Activated T-helper 9 cell treated with anti-CD3 and anti-CD28 coated beads, Interleukin-2, amount 50 U/mL, for 16 hours (primary cell): Measurements from ENCODE around the gene RBM23.
"Not testable (repeated sequence)": the region's sequence is repeated elsewhere in the genome, so short reads cannot be mapped to it uniquely, and the experiment has no call there.

ENCODE experiments used
- DNase-seq: peaks from one replicate; pipeline ENCODE4 v3.0.0-alpha.2; 2020; ENCODE audit warnings: low read depth

RBM23 gene

DNA sequence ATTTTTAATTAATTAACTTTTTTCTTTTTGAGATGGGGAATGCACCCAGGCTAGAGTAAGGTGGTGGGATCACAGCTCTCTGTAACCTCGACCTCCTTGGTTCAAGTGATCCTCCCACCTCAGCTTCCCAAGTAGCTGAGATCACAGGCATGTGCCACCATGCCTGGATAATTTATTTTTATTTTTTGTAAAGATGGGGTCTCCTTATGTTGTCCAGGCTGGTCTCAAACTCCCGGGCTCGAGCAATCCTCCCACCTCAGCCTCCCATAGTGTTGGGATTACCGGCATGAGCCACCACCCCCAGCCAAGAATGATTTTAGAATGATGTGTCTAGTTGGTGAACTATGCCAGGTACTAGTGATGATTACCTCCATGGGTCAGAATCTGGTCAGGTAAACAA lies 54.0 kb downstream of the RBM23 start:
- DNase-seq = no peak

DNA sequence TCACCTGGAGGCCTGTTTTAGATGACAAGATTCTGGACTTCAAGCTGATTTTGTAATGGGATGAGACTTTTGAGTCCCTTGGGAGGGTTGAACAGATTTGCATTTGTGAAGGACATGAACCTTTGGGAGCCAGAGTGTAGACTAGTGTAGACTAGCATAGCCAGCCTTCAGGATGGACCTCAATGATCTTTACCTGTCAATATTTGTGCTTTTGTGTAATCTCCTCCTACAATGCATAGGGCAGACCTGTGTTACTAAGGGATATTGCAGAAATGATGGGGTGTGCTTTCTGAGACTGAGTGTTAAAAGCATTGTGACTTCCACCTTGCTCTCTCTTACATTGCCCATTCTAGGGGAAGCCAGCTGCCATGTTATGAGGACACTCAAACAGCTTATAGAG lies 57.3 kb downstream of the RBM23 start:
- DNase-seq = no peak

DNA sequence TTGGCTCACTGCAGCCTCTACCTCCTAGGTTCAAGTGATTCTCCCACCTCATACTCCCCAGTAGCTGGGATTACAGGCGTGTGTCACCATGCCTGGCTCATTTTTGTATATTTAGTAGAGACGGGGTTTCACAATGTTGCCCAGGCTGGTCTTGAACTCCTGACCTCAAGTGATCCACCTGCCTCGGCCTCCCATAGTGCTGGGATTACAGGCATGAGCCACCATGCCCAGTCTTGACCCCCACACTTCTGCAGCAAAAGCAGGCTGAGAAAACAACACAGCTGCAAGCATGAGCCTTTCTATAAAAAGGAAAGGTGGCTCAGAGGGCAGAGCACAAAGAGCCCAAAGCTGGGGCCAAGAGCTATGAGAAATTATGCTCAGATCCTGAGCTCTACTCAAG lies 58.6 kb downstream of the RBM23 start:
- not testable (repeated sequence) for DNase-seq

DNA sequence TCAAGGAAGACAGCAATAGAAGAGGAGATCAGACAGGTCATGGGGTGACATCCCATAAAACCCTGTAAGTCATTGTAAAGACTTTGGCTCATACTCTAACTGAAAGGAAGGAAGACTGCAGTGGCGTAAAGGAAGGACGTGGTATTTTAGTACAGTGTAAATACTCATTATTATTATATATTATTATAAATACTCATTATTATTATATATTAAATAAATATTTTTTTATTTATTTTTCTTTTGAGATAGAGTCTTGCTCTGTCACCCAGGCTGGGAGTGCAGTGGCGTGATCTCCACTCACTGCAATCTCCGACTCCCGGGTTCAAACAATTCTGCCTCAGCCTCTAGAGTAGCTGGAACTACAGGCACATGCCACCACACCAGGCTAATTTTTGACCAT lies 62.5 kb downstream of the RBM23 start:
- DNase-seq = no peak

DNA sequence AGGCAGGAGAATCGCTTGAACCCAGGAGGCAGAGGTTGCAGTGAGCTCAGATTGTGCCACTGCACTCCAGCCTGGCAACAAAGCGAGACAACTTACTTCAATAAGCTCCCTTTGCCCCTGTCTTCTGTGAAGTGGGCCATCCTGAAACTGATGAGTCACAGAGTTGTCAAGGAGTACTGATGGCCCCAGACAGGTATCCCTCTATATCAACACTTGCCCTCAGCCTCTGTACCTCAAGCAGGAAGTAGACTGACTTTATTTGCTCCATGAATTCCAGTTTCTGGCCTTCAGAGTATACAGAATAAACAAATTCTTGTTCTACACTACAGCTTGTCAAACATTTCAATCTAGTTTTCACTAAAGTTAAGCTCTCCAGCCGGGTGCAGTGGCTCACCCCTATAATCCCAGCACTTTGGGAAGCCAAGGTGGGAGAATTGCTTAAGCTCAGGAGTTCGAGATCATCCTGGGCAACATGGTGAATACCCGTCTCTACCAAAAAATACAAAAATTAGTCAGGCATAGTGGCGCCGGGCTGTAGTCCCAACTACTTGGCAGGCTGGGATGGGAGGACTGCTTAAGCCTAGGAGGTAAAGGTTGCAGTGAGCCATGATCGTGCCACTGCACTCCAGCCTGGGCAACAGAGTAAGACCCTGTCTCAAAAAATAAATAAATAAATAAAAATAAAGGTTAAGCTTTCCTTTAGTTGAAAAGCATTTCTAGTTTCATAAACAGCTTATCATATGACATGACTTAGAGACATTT lies 63.8 kb downstream of the RBM23 start:
- DNase-seq = no peak

DNA sequence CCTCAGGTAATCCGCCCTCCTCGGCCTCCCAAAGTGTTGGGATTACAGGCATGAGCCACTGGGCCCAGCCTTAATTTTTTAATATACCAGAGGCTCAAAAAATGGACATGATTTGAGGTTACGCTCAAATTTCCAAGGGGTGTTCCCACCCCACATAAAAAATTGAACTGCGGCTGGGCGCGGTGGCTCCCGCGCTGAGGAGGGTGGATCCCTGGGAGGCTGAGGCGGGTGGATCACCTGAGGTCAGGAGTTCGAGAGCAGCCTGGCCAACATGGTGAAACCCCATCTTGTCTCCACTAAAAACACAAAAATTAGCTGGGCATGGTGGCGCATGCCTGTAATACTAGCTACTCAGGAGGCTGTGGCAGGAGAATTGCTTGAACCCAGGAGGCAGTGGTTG lies 64.7 kb downstream of the RBM23 start:
- DNase-seq = not testable (repeated sequence)

DNA sequence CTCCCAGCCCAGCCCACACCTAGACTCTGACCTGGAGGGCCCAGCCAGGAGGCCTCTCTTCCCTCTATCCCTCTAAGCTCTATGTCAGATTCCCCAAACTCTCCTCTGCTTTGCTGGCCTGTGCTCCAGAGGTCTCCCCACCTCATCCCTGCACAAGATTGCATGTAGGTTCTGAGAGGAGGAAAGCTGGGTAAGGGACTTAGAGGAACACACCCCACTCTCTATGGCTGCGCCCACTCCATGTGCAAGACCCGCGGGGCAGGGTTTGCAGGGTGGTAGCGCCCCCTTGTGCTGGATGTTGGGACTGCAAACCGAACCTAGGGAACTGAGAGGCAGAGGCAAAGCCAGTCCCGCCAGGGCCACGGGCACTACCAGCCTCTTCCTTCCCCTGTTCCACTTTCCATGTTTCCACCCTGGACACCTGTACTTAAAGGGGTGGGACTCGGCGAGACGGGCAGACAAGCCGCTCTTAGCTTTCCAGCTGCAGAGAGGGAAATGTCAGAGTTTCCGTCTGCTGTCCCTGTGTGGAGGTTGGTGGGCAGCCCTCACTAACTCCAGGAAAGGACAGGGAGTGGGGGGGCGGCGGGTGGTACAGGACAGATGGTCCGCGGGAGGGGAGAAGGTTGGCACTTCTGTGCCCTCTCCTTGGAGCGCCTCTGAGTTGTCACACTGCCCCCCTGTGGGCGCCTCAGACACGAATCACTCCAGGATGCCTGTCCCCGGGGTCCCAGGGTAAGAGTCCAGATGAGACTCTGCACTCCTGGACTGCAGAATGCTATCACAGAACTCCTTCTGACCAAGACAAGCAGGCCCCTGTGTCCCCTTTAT lies 65.8 kb downstream of the RBM23 start:
- DNase-seq = peak; percentile 85

DNA sequence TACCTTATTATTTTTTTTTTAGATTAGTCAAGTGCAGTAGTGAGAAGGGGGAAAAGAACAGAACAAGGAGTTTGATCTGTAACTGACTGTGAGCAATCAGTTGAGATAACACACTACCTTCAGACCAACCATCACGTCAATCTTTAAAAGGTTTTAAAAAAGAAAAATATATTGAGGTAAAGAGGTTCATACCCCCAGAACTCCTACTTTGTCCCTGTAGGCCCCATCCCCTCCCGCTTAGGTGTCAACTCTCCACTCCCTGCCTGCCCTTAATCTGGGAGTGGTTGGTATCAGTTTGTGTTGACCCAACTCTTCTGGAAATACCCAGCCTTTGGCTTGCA lies 66.4 kb downstream of the RBM23 start:
- DNase-seq = no peak

DNA sequence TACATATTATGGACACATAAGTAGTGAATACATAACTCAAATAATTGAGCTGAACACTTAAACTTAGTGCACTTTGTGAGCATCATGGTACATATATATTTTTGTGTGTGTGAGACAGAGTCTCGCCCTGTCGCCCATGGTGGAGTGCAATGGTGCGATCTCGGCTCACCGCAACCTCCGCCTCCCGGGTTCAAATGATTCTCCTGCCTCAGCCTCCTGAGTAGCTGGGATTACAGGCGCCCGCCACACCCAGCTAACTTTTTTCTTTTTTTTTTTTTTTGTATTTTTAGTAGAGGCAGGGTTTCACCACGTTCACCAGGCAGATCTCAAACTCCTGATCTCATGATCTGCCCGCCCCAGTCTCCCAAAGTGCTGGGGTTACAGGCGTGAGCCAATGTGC lies 66.8 kb downstream of the RBM23 start:
- not testable (repeated sequence) for DNase-seq

DNA sequence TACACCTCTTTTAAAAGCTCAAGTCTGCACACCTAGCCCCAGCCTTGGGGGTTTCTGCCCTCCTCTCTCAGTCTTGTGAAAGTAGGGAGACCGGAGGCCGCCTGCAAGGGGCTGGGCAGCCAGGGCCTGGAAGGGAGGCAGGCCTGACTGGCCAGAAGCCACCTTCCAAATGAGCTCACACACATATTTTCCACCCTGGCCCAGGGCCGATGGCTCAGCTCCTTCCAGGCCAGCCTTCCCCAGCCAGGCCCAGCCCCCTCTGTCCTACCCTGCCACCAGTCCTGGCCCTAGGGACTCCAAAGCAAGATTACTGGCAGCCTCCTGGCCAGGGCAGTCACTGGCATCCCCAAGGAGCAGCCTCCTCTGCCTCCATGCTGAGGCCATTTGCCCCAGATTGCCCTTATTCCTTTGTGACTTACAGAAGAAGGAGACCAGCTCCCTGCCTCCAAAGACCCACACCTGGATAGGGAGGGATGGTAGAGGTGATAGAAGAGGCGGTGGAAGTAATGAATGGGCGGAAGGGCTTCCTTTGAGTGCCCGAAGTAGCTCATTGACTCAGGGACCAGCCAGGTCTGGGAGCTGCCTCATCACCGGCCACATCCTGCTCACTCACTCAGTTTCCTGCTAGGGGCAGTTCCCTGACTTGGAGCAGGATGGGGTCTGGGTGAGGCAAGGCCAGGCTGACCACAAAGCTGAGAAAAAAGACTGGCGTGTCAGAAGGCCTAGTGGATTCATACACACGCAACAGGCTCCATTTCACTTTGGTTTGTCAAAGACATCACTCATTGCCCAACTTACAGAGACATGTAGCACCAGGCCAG lies 67.8 kb downstream of the RBM23 start:
- no peak for DNase-seq

DNA sequence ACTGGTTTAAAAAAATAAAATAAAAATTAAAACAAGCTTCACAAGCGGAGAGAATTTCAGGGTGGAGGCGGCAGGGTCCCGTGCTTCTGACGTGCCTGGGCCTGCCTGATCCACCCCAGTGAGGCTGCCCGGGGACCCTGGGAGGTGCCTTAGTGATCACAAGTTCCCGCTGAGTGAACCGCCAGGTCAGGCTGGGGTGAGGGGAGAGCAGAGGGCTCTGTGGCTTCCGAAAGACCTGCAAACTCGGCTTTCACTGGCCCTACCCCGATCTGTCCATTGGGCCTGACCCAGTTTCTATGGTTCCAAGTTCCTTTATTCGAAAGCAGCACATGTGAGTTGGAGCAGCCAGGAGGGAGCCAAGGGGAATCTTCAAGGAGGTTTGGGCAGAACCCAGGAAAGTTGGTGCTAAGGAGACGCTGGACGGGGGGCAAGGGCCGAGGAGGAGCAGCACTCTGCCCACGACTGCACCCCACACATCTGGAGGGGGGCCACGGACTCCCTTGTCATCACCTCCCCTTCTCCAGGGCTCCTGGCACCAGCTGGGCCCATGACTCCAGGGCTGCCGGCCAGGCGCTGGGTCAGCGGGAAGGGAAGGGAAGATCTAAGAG lies 69.6 kb downstream of the RBM23 start:
- DNase-seq = no peak

DNA sequence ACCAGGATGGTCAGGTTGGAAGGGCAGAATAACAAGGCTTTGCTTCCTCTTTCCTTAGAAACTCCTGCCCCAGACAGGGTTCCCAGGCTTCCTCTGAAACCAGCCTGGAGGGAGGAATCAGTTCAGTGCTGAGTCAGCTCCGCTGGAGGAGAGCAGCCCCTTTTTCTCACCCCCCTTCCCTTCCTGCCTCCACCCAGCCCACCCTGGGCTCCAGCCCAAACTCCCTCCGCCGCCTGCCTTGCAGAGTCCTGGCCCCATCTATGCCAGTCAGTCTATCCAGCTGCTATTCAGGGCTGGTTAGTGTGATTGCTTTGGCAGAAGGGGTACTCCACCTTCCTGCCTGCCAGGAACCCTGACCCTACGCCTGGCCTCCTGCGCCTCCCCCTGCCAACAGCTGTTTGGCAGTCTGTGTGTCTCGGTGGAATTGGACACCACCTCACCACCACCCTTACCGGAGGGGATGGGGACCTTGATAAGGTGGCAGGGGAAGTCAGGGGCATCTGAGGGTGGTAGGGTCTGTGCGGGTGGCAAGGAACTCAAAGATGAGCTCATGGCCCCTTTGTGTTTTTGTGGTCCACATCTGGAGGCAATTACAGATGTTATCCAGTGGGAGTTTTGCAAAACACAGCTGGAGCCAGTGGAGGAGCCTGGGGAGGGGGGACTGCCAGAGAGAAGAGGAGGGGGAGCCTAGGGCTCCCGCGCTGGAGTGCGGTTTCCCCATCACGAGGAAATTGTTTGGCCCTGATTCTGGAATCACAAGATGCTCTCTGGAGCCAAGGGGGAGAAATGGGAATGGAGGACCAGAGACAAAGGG lies 70.4 kb downstream of the RBM23 start:
- no peak for DNase-seq

DNA sequence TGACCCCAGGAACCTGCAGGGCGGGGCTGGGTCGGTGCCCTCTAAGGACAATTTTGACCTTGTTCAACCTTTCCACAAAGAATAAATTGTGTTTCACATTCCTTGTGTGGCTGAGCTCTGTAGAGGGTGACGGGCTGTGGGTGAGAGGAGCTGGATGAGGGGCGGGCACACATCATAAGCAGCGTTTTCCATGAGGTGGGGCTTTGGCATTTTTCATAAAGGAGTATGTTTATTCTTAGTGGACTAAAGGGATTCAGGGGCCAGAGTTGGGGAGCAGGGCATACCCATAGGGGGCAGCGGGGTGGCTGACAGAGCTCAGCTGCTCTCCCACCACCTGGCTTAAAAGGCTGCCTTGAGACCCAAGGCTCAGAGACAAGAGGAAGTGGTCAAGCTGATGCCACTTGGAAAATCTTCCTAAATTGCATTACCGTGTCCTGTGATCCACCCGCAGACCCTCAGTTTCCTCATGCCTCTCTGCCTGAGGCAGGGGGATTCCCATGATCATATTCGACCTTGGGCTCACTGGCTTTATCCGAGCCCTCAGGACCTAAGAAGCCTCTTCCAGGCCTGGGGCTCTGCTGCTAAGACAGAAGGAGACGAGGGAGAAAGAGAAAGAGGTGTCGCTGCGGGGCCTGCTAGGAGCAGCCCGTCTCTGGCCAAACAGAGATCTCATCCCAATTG lies 71.1 kb downstream of the RBM23 start:
- DNase-seq = no peak

DNA sequence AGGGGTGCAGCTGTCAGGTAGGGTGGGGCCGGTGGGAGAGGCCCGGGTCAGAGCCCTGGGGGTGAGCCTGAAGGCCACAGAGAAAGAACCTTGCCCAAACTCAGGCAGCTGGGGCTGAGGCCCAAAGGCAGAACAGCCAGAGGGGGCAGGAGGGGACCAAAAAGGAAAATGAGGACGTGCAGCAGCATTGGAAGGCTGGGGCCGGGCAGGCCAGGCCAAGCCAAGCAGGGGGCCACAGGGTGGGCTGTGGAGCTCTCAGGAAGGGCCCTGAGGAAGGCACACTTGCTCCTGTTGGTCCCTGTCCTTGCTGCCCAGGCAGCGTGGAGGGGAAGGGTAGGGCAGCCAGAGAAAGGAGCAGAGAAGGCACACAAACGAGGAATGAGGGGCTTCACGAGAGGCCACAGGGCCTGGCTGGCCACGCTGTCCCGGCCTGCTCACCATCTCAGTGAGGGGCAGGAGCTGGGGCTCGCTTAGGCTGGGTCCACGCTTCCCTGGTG lies 72.1 kb downstream of the RBM23 start:
- DNase-seq = no peak

DNA sequence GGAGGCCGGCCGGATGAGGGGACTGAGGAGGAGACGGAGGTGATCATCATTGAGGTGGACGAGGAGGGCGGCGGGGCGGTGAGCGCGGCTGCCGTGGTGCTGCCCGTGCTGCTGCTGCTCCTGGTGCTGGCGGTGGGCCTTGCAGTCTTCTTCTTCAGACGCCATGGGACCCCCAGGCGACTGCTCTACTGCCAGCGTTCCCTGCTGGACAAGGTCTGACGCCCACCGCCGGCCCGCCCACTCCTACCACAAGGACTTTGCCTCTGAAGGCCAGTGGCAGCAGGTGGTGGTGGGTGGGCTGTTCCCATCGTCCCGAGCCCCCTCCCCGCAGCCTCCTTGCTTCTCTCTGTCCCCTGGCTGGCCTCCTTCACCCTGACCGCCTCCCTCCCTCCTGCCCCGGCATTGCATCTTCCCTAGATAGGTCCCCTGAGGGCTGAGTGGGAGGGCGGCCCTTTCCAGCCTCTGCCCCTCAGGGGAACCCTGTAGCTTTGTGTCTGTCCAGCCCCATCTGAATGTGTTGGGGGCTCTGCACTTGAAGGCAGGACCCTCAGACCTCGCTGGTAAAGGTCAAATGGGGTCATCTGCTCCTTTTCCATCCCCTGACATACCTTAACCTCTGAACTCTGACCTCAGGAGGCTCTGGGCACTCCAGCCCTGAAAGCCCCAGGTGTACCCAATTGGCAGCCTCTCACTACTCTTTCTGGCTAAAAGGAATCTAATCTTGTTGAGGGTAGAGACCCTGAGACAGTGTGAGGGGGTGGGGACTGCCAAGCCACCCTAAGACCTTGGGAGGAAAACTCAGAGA lies 72.9 kb downstream of the RBM23 start:
- DNase-seq = no peak

DNA sequence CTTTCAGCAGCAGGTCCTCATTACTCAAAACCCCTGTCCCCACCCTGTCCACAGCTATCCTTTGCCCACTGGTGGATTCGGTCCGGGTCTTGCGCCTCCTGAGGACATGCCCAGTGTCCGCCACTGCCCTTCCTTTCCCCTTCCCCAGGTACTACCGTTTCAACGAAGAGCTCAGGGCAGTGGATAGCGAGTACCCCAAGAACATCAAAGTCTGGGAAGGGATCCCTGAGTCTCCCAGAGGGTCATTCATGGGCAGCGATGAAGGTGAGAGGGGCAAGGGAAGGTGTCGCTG lies 73.9 kb downstream of the RBM23 start:
- DNase-seq = no peak

DNA sequence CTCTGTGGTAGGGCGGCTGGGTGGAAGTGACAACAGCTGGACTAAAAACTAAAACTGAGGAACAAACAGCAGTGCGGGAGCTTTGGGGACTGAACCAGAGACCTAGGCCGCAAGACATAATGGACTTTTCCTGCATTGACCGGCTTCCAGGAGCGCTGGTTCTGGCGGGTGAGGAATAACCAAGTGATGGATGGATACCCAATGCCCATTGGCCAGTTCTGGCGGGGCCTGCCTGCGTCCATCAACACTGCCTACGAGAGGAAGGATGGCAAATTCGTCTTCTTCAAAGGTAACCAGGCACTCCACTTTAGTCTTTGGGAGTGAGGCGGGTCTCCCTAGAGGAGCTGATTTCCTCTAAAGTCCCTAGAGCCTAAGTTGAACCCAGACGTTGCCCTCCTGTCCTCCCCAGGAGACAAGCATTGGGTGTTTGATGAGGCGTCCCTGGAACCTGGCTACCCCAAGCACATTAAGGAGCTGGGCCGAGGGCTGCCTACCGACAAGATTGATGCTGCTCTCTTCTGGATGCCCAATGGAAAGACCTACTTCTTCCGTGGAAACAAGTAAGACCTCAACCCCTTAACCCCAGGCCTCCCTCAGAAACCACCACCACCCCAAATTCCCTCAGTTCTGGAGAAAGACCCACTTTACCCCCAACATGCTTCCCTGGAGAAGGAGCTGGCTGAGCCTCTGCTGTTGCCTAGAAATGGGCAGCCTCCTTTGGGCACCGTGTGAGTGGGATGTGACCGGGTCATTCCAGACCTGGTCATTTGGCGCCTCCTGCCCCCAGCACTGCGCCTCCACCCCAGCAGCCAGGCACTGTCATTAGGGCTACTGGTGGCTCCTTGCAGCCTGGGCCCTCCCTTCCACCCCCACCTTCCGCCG lies 74.5 kb downstream of the RBM23 start:
- DNase-seq = no peak
